Measurements from ENCODE around the gene OR5T1.

Gene OR5T1

GRCh38 chr11:56273854-56274253 lies at the start of gene OR5T1:
Gene OR5T1 (plus strand): TSS chr11:56274154. CDS start chr11:56275639, 1,485 bp downstream.
- H3K27ac Mint-ChIP-seq = no peak within 1 kb of the TSS
- H3K4me1 Mint-ChIP-seq = no peaks in the 10 kb centered on the region
- no peaks in the 10 kb centered on the region for H3K36me3 Mint-ChIP-seq (ENCODE audit: low read depth)
- no peaks in the 10 kb centered on the region for H3K9me3 Mint-ChIP-seq
- TF ChIP-seq CTCF (IDR thresholded peaks at IDR 0.05; ENCODE audit: unreplicated experiment in 3 of 3) = no peak
- no peak within 1 kb of the TSS for H3K4me3 Mint-ChIP-seq
- H3K27me3 Mint-ChIP-seq (ENCODE audit: low read depth) = no peaks in the 10 kb centered on the region

GRCh38 chr11:56234155-56234554 lies 39.8 kb upstream of the OR5T1 start, which contains the start of gene OR5T2:
Gene OR5T2 (minus strand): TSS chr11:56234255. CDS start chr11:56233062, 1,193 bp downstream.
- Mint-ChIP-seq H3K27me3 (ENCODE audit: low read depth) (no peaks in the 10 kb centered on the region), H3K4me3 (no peak within 1 kb of the TSS), H3K4me1 (no peaks in the 10 kb centered on the region), H3K36me3 (ENCODE audit: low read depth) (no peaks in the 10 kb centered on the region), H3K27ac (no peak within 1 kb of the TSS), H3K9me3 (no peaks in the 10 kb centered on the region)
- TF ChIP-seq CTCF (IDR thresholded peaks at IDR 0.05; ENCODE audit: unreplicated experiment in 3 of 3) = no peak

- no peak within 1 kb of the TSS for H3K4me3 Mint-ChIP-seq
These were observed 22.0 kb upstream of the OR5T1 start, which contains the start of gene OR5T3 for GRCh38 chr11:56251954-56252353. Gene OR5T3 (plus strand): TSS chr11:56252254. CDS start chr11:56252254, 0 bp downstream.

GRCh38 chr11:56271092-56271491 lies 2.9 kb upstream of the OR5T1 start:
- Mint-ChIP-seq H3K4me1 (no peaks in the 10 kb centered on the region), H3K4me3 (no peak overlapping the region), H3K27me3 (ENCODE audit: low read depth) (no peaks in the 10 kb centered on the region), H3K27ac (no peak overlapping the region), H3K9me3 (no peaks in the 10 kb centered on the region), H3K36me3 (ENCODE audit: low read depth) (no peaks in the 10 kb centered on the region)
- no peak for TF ChIP-seq CTCF (IDR thresholded peaks at IDR 0.05; ENCODE audit: unreplicated experiment in 3 of 3)

More at GRCh38 chr11:56251954-56252353, 22.0 kb upstream of the OR5T1 start, which contains the start of gene OR5T3:
- Mint-ChIP-seq H3K27ac (no peak within 1 kb of the TSS), H3K4me1 (no peaks in the 10 kb centered on the region), H3K36me3 (ENCODE audit: low read depth) (no peaks in the 10 kb centered on the region), H3K9me3 (no peaks in the 10 kb centered on the region), H3K27me3 (ENCODE audit: low read depth) (no peaks in the 10 kb centered on the region)
- no peak for TF ChIP-seq CTCF (IDR thresholded peaks at IDR 0.05; ENCODE audit: unreplicated experiment in 3 of 3)

GRCh38 chr11:56292154-56292553 lies 18.2 kb downstream of the OR5T1 start, which contains the start of gene OR8H1:
Gene OR8H1 (minus strand): TSS chr11:56292254. CDS start chr11:56291062, 1,192 bp downstream.
- Mint-ChIP-seq H3K36me3 (ENCODE audit: low read depth) (no peaks in the 10 kb centered on the region), H3K4me1 (no peaks in the 10 kb centered on the region), H3K27me3 (ENCODE audit: low read depth) (no peaks in the 10 kb centered on the region), H3K27ac (no peak within 1 kb of the TSS), H3K4me3 (no peak within 1 kb of the TSS), H3K9me3 (no peaks in the 10 kb centered on the region)
- no peak for TF ChIP-seq CTCF (IDR thresholded peaks at IDR 0.05; ENCODE audit: unreplicated experiment in 3 of 3)

GRCh38 chr11:56296898-56297297 lies 22.9 kb downstream of the OR5T1 start:
- no peaks in the 10 kb centered on the region for H3K4me1 Mint-ChIP-seq
- H3K9me3 Mint-ChIP-seq = no peaks in the 10 kb centered on the region
- no peaks in the 10 kb centered on the region for H3K36me3 Mint-ChIP-seq (ENCODE audit: low read depth)
- H3K27me3 Mint-ChIP-seq (ENCODE audit: low read depth) = no peaks in the 10 kb centered on the region
- TF ChIP-seq CTCF (IDR thresholded peaks at IDR 0.05; ENCODE audit: unreplicated experiment in 3 of 3) = no peak
- no peak overlapping the region for H3K27ac Mint-ChIP-seq
- no peak overlapping the region for H3K4me3 Mint-ChIP-seq

Measured in nephron (organoid).